ENCODE results near the gene CLCN6.

The CLCN6 gene

DNA sequence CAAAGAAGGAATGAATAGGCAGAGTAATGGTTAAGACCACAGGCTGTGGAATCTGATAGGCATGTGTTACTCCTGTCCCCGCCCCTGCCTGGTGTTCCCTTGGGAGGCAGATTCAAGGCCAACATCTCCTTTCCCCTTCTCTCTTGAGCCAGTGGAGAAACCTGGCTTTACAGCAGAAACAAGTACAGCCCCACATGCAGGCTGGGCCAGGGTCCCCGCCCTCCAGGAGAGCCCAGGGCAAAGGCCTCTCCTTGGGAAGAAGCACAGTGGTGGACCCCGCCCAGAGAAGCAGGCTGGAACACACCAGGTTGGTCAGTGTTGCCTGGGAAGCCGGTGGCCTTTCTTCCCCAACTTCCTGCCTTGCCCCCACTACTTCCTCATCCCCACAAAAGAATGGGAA lies 37.2 kb upstream of the CLCN6 start:
- no peak for DNase-seq (ENCODE audit: low read depth in 1 of 2, low spot score in 1 of 2)
- no peak overlapping the region for H3K4me3 ChIP-seq (replicated peaks; ENCODE audit: insufficient read depth, low read length)
- no peaks in the 10 kb centered on the region for H3K27me3 ChIP-seq (ENCODE audit: insufficient read depth, poor library complexity, severe bottlenecking)
- no peak overlapping the region for H3K27ac ChIP-seq (replicated peaks)
- TF ChIP-seq, protein P1, sequence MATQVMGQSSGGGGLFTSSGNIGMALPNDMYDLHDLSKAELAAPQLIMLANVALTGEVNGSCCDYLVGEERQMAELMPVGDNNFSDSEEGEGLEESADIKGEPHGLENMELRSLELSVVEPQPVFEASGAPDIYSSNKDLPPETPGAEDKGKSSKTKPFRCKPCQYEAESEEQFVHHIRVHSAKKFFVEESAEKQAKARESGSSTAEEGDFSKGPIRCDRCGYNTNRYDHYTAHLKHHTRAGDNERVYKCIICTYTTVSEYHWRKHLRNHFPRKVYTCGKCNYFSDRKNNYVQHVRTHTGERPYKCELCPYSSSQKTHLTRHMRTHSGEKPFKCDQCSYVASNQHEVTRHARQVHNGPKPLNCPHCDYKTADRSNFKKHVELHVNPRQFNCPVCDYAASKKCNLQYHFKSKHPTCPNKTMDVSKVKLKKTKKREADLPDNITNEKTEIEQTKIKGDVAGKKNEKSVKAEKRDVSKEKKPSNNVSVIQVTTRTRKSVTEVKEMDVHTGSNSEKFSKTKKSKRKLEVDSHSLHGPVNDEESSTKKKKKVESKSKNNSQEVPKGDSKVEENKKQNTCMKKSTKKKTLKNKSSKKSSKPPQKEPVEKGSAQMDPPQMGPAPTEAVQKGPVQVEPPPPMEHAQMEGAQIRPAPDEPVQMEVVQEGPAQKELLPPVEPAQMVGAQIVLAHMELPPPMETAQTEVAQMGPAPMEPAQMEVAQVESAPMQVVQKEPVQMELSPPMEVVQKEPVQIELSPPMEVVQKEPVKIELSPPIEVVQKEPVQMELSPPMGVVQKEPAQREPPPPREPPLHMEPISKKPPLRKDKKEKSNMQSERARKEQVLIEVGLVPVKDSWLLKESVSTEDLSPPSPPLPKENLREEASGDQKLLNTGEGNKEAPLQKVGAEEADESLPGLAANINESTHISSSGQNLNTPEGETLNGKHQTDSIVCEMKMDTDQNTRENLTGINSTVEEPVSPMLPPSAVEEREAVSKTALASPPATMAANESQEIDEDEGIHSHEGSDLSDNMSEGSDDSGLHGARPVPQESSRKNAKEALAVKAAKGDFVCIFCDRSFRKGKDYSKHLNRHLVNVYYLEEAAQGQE (IDR thresholded peaks at IDR 0.05; ENCODE audit: insufficient replicate concordance, low read depth), result no peak
- no peak for TF ChIP-seq POLR2AphosphoS5 (IDR thresholded peaks at IDR 0.05; ENCODE audit: low read depth)
- TF ChIP-seq SPI1 (IDR thresholded peaks at IDR 0.05; ENCODE audit: borderline replicate concordance, low read depth), result no peak
- TF ChIP-seq GABPA (IDR thresholded peaks at IDR 0.05; ENCODE audit: low read depth), result no peak
- TF ChIP-seq, protein P2, sequence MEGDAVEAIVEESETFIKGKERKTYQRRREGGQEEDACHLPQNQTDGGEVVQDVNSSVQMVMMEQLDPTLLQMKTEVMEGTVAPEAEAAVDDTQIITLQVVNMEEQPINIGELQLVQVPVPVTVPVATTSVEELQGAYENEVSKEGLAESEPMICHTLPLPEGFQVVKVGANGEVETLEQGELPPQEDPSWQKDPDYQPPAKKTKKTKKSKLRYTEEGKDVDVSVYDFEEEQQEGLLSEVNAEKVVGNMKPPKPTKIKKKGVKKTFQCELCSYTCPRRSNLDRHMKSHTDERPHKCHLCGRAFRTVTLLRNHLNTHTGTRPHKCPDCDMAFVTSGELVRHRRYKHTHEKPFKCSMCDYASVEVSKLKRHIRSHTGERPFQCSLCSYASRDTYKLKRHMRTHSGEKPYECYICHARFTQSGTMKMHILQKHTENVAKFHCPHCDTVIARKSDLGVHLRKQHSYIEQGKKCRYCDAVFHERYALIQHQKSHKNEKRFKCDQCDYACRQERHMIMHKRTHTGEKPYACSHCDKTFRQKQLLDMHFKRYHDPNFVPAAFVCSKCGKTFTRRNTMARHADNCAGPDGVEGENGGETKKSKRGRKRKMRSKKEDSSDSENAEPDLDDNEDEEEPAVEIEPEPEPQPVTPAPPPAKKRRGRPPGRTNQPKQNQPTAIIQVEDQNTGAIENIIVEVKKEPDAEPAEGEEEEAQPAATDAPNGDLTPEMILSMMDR (IDR thresholded peaks at IDR 0.05; ENCODE audit: insufficient read depth, low read length), result no peak

DNA sequence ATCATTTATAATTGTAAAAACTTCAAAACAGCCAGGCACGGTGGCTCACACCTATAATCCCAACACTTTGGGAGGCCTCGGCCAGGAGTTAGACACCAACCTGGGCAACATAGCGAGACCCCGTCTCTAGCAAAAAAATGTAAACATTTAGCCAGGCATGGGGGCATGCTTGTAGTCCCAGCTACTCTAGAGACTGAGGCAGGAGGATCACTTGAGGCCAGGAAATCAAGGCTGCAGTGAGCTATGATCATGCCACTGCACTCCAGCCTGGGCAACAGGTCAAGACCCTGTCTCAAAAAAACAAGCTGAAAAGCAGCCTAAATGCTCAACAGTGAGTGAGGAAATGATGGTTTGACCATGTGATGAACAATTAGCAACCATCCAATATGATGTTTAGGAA lies 36.7 kb upstream of the CLCN6 start:
- no peak for DNase-seq (ENCODE audit: low read depth in 1 of 2, low spot score in 1 of 2)
- Histone ChIP-seq H3K27ac (replicated peaks) (no peak overlapping the region), H3K27me3 (ENCODE audit: insufficient read depth, poor library complexity, severe bottlenecking) (no peaks in the 10 kb centered on the region), H3K4me3 (replicated peaks; ENCODE audit: insufficient read depth, low read length) (no peak overlapping the region)
- no peak for TF ChIP-seq GABPA (IDR thresholded peaks at IDR 0.05; ENCODE audit: low read depth)
- TF ChIP-seq, protein P2 (IDR thresholded peaks at IDR 0.05; ENCODE audit: insufficient read depth, low read length), result no peak
- no peak for TF ChIP-seq POLR2AphosphoS5 (IDR thresholded peaks at IDR 0.05; ENCODE audit: low read depth)
- no peak for TF ChIP-seq SPI1 (IDR thresholded peaks at IDR 0.05; ENCODE audit: borderline replicate concordance, low read depth)
- TF ChIP-seq, protein P1 (IDR thresholded peaks at IDR 0.05; ENCODE audit: insufficient replicate concordance, low read depth), result no peak

GRCh38 chr1:11770011-11770410 lies 36.0 kb upstream of the CLCN6 start:
- Histone ChIP-seq H3K4me3 (replicated peaks; ENCODE audit: insufficient read depth, low read length) (no peak overlapping the region), H3K27me3 (ENCODE audit: insufficient read depth, poor library complexity, severe bottlenecking) (no peaks in the 10 kb centered on the region), H3K27ac (replicated peaks) (no peak overlapping the region)
- DNase-seq (ENCODE audit: low read depth in 1 of 2, low spot score in 1 of 2), result no peak
- TF ChIP-seq, protein P2 (IDR thresholded peaks at IDR 0.05; ENCODE audit: insufficient read depth, low read length), result no peak
- TF ChIP-seq SPI1 (IDR thresholded peaks at IDR 0.05; ENCODE audit: borderline replicate concordance, low read depth) (no peak), GABPA (IDR thresholded peaks at IDR 0.05; ENCODE audit: low read depth) (no peak), POLR2AphosphoS5 (IDR thresholded peaks at IDR 0.05; ENCODE audit: low read depth) (no peak)
- TF ChIP-seq, protein P1 (IDR thresholded peaks at IDR 0.05; ENCODE audit: insufficient replicate concordance, low read depth), result no peak

All from HL-60 (cell line).